GM23248 (cell line): ENCODE data around the gene NDUFV2.

Source experiments
- EZH2 ChIP-seq: fragments of 200-600 bp; sonication (generic); IDR thresholded peaks from 2 replicates; pipeline ENCODE4 v1.6.1; 2018; ENCODE audit warnings: antibody characterized with exemption, mild to moderate bottlenecking; ENCODE audit not compliant: insufficient read depth, poor library complexity, severe bottlenecking
- EZH2phosphoT487 ChIP-seq: fragments of 200-600 bp; sonication (generic); IDR thresholded peaks from 2 replicates; pipeline ENCODE4 v1.6.1; 2018; ENCODE audit warnings: antibody characterized with exemption, moderate library complexity, mild to moderate bottlenecking, low read depth; ENCODE audit not compliant: insufficient read depth

GRCh38 chr18:9130806-9131205, 28.3 kb downstream of the NDUFV2 start:
- no peak for TF ChIP-seq EZH2phosphoT487
- no peak for TF ChIP-seq EZH2
